ENCODE results near the gene ZFYVE9.

Gene ZFYVE9

DNA sequence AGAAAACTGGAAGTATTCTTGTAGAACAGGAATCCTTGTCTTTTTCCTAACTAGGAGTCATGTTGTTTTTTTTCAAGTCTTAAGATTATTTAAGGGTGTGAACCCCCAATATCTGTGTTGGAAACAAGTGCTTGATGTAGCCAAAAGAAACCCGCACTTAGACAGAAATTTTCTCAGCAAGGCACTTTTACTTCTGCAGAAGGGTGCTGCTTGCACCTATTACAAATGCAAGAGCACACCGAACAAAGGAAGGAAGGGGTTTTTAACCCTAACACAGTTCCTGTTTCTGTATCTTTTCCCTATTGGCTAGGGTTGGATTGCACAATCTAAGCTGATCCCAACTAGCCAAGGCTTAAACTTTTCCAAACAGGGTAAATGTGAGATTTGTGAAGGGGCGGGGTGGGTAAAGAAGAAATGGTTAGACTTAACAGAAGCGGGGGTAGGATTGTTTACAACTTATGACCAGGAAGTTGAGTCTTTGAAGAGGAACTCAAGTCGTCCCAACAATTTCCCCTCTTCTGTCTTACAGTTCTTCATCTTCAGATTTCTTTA lies 75.1 kb downstream of the ZFYVE9 start:
- no peak overlapping the region for H3K4me3 ChIP-seq (replicated peaks; ENCODE audit: low read depth, low read length)
- no peak for DNase-seq (ENCODE audit: extremely low read depth, low read depth)
- TF ChIP-seq, protein P1, sequence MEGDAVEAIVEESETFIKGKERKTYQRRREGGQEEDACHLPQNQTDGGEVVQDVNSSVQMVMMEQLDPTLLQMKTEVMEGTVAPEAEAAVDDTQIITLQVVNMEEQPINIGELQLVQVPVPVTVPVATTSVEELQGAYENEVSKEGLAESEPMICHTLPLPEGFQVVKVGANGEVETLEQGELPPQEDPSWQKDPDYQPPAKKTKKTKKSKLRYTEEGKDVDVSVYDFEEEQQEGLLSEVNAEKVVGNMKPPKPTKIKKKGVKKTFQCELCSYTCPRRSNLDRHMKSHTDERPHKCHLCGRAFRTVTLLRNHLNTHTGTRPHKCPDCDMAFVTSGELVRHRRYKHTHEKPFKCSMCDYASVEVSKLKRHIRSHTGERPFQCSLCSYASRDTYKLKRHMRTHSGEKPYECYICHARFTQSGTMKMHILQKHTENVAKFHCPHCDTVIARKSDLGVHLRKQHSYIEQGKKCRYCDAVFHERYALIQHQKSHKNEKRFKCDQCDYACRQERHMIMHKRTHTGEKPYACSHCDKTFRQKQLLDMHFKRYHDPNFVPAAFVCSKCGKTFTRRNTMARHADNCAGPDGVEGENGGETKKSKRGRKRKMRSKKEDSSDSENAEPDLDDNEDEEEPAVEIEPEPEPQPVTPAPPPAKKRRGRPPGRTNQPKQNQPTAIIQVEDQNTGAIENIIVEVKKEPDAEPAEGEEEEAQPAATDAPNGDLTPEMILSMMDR (IDR thresholded peaks at IDR 0.05; ENCODE audit: low read depth, low read length, missing control alignments): no peak

DNA sequence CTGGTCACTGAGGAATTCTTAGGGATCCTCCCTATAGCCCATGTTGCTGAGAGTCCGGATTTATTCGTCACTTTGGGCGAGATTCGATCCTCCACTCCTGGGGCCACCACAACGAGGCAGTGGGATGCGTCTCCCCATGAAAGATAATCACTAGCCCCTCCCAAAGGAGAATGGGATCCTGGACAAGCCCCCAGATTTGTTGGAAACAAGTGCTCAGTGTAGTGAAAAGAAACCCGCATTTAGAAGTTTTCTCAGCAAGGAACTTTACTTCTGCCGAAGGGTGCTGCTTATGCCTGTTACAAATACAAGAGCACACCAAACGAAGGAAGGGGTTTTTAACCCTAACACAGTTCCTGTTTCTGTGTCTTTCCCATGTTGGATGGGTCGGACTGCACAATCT lies 83.3 kb downstream of the ZFYVE9 start:
- DNase-seq (ENCODE audit: extremely low read depth, low read depth): no peak
- TF ChIP-seq, protein P1 (IDR thresholded peaks at IDR 0.05; ENCODE audit: low read depth, low read length, missing control alignments): no peak
- H3K4me3 ChIP-seq (replicated peaks; ENCODE audit: low read depth, low read length): no peak overlapping the region

DNA sequence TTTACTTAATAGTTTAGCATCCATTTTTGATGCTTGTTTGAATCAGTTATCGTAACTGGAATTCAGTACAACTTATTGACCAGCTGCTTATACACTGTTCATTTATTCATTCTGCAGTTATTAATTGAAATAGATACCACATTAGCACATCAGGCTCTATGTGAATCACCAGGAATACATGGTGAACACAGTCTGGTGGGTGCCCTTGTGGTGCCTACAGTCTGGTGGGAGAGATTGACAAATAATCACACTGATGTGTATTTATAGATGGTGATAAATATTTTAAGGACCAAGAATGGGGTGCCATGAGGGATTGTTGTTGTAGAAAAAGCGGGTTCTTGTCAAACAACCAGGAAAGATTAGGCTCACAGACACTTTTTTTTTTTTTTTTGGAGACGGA lies 87.6 kb downstream of the ZFYVE9 start:
- H3K4me3 ChIP-seq (replicated peaks; ENCODE audit: low read depth, low read length): no peak overlapping the region
- DNase-seq (ENCODE audit: extremely low read depth, low read depth): no peak
- TF ChIP-seq, protein P1 (IDR thresholded peaks at IDR 0.05; ENCODE audit: low read depth, low read length, missing control alignments): no peak

DNA sequence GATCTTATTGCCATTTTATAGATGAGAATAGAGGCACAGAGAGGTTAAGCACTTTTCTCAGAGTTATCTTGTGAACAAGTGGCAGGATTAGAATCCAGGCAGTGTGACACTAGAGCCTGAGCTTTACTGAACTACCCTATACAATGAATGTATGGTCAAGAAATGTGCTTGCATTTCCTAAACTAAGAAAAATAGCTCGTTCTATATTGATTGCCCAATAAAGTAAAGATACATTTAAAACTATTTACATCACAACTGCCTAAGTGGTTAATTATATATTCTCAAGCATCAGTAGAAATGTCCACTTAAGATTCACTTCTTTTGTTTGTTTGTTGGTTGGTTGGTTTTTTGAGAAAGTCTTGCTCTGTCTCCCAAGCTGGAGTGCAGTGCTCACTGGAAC lies 91.6 kb downstream of the ZFYVE9 start:
- TF ChIP-seq, protein P1 (IDR thresholded peaks at IDR 0.05; ENCODE audit: low read depth, low read length, missing control alignments): no peak

DNA sequence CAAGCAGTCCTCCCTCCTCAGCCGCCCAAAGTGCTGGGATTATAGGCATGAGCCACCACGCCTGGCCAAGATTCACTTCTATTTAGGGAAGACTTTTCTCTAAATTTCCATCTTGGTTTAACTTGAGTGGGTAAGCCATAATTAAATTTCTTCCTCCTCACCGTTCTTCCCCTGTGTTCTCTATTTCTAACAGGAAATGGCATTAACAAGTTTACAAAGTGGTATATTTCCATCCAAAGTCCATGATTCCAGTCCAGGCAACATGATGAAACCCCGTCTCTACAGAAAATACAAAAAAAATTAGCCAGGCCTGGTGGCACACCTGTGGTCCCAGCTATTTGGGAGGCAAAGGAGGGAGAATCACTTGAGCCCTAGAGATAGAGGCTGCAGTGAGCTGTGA lies 92.1 kb downstream of the ZFYVE9 start:
- no peak overlapping the region for H3K4me3 ChIP-seq (replicated peaks; ENCODE audit: low read depth, low read length)
- TF ChIP-seq, protein P1 (IDR thresholded peaks at IDR 0.05; ENCODE audit: low read depth, low read length, missing control alignments): no peak
- no peak for DNase-seq (ENCODE audit: extremely low read depth, low read depth)

More for the DNA sequence above, 91.6 kb downstream of the ZFYVE9 start:
- DNase-seq (ENCODE audit: extremely low read depth, low read depth): no peak
- H3K4me3 ChIP-seq (replicated peaks; ENCODE audit: low read depth, low read length): no peak overlapping the region

DNA sequence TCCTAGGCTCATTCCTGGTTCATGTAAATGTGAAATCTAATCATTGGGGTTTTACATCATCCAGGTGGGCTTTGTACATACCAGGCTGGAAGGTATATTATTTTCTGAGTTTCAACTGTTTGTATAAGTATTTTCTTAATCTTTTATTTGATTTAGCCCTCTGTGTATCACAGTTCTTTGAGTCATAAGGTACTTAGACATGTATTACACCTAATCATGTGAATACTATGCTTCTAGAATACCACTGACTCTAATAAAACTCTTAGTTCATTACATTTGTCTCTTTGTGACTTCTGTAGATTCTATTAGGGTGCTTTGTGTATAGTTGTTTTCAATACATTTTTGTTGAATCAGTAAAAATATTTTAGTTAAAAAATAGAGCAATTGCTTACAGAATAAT lies 92.8 kb downstream of the ZFYVE9 start:
- DNase-seq (ENCODE audit: extremely low read depth, low read depth): no peak
- TF ChIP-seq, protein P1 (IDR thresholded peaks at IDR 0.05; ENCODE audit: low read depth, low read length, missing control alignments): no peak
- no peak overlapping the region for H3K4me3 ChIP-seq (replicated peaks; ENCODE audit: low read depth, low read length)

DNA sequence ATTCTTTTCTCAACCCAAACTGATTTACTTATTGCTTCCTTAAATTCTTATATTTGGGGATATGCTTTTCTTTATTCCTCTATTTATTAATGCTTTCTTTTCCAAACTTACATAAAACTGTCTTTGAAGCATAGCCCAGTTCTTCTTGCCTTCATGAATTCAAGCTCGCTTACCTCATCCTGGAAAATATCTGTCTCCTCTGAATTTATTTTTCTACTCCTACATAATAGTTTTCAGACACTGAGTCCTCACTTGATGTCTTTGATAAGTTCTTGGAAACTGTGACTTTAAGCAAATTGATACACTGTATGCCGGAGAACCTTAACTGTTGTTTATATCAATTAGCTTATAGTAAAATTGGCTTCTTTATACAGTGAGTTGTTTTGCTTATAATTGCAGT lies 93.8 kb downstream of the ZFYVE9 start:
- no peak for DNase-seq (ENCODE audit: extremely low read depth, low read depth)
- no peak overlapping the region for H3K4me3 ChIP-seq (replicated peaks; ENCODE audit: low read depth, low read length)
- TF ChIP-seq, protein P1 (IDR thresholded peaks at IDR 0.05; ENCODE audit: low read depth, low read length, missing control alignments): no peak
